IPS-15b (cell line): ENCODE data around the gene ZNF581.

Source experiments
- H3K27me3 ChIP-seq: one replicate; pipeline ENCODE4 v1.6.1; 2013; ENCODE audit warnings: low read length; ENCODE audit not compliant: control insufficient read depth, insufficient read depth
- H3K36me3 ChIP-seq: one replicate; pipeline ENCODE4 v1.6.1; 2013; ENCODE audit warnings: low read length; ENCODE audit not compliant: control insufficient read depth, insufficient read depth
- H3K4me1 ChIP-seq: one replicate; pipeline ENCODE4 v1.6.1; 2013; ENCODE audit warnings: mild to moderate bottlenecking, low read length; ENCODE audit not compliant: control insufficient read depth, insufficient read depth
- H3K4me3 ChIP-seq: one replicate; pipeline ENCODE4 v1.5.1; 2013; ENCODE audit warnings: low read depth, low read length
- H3K9ac ChIP-seq: one replicate; pipeline ENCODE4 v1.6.1; 2013; ENCODE audit warnings: low read depth, mild to moderate bottlenecking, low read length
- H3K9me3 ChIP-seq: one replicate; pipeline ENCODE4 v1.6.1; 2013; ENCODE audit warnings: mild to moderate bottlenecking, low read length; ENCODE audit not compliant: control insufficient read depth, insufficient read depth

Gene ZNF581

GRCh38 chr19:55602104-55603001 lies 41.1 kb upstream of the ZNF581 start:
- no peaks in the 10 kb centered on the region for H3K9me3 ChIP-seq
- H3K36me3 ChIP-seq: no peaks in the 10 kb centered on the region
- no peak overlapping the region for H3K9ac ChIP-seq
- H3K4me1 ChIP-seq: peaks cover 16% of the 10 kb centered on the region
- no peak overlapping the region for H3K4me3 ChIP-seq
- H3K27me3 ChIP-seq: no peaks in the 10 kb centered on the region

- Histone ChIP-seq H3K27me3 (no peaks in the 10 kb centered on the region), H3K36me3 (peaks cover 3% of the 10 kb centered on the region), H3K4me3 (no peak overlapping the region), H3K9me3 (no peaks in the 10 kb centered on the region), H3K9ac (no peak overlapping the region), H3K4me1 (peaks cover 16% of the 10 kb centered on the region)
These were observed 40.3 kb upstream of the ZNF581 start for GRCh38 chr19:55603115-55603514.

GRCh38 chr19:55603581-55604292 lies 39.7 kb upstream of the ZNF581 start:
- Histone ChIP-seq H3K4me1 (peaks cover 11% of the 10 kb centered on the region), H3K36me3 (peaks cover 3% of the 10 kb centered on the region), H3K4me3 (no peak overlapping the region), H3K9me3 (no peaks in the 10 kb centered on the region), H3K9ac (no peak overlapping the region), H3K27me3 (no peaks in the 10 kb centered on the region)

- Histone ChIP-seq H3K9ac (no peak overlapping the region), H3K27me3 (no peaks in the 10 kb centered on the region), H3K9me3 (no peaks in the 10 kb centered on the region), H3K4me3 (peak overlapping the region; percentile 89), H3K36me3 (peaks cover 8% of the 10 kb centered on the region), H3K4me1 (peaks cover 11% of the 10 kb centered on the region)
These were observed 38.2 kb upstream of the ZNF581 start for GRCh38 chr19:55605207-55605636.

GRCh38 chr19:55605637-55606470 lies 37.6 kb upstream of the ZNF581 start, which contains the start of gene ZNF865:
TSS of gene ZNF865 (plus strand) at chr19:55605647. CDS start at chr19:55613619, 7,972 bp downstream.
- Histone ChIP-seq H3K9ac (peak within 1 kb of the TSS; percentile 76), H3K9me3 (no peaks in the 10 kb centered on the region), H3K4me3 (peak within 1 kb of the TSS; percentile 89), H3K36me3 (peaks cover 8% of the 10 kb centered on the region), H3K27me3 (no peaks in the 10 kb centered on the region), H3K4me1 (peaks cover 10% of the 10 kb centered on the region)

- Histone ChIP-seq H3K4me3 (peak overlapping the region; percentile 89), H3K36me3 (peaks cover 8% of the 10 kb centered on the region), H3K27me3 (no peaks in the 10 kb centered on the region), H3K9ac (no peak overlapping the region), H3K9me3 (no peaks in the 10 kb centered on the region), H3K4me1 (peaks cover 6% of the 10 kb centered on the region)
These were observed 37.0 kb upstream of the ZNF581 start for GRCh38 chr19:55606471-55606787.

- peaks cover 8% of the 10 kb centered on the region for H3K36me3 ChIP-seq
- H3K9ac ChIP-seq: peak overlapping the region; percentile 12
- no peaks in the 10 kb centered on the region for H3K27me3 ChIP-seq
- H3K4me3 ChIP-seq: peak overlapping the region; percentile 89
- H3K9me3 ChIP-seq: no peaks in the 10 kb centered on the region
- H3K4me1 ChIP-seq: peaks cover 6% of the 10 kb centered on the region
These were observed 36.6 kb upstream of the ZNF581 start for GRCh38 chr19:55606817-55607216.

GRCh38 chr19:55609326-55609725 lies 34.1 kb upstream of the ZNF581 start:
- H3K36me3 ChIP-seq: peaks cover 8% of the 10 kb centered on the region
- H3K27me3 ChIP-seq: no peaks in the 10 kb centered on the region
- no peak overlapping the region for H3K9ac ChIP-seq
- no peaks in the 10 kb centered on the region for H3K9me3 ChIP-seq
- H3K4me1 ChIP-seq: no peaks in the 10 kb centered on the region
- no peak overlapping the region for H3K4me3 ChIP-seq

- H3K4me3 ChIP-seq: no peak overlapping the region
- H3K9me3 ChIP-seq: no peaks in the 10 kb centered on the region
- H3K4me1 ChIP-seq: no peaks in the 10 kb centered on the region
- no peaks in the 10 kb centered on the region for H3K27me3 ChIP-seq
- H3K36me3 ChIP-seq: peaks cover 23% of the 10 kb centered on the region
- H3K9ac ChIP-seq: no peak overlapping the region
These were observed 32.0 kb upstream of the ZNF581 start for GRCh38 chr19:55611300-55611982.

GRCh38 chr19:55611983-55612645 lies 31.3 kb upstream of the ZNF581 start:
- Histone ChIP-seq H3K4me3 (no peak overlapping the region), H3K9me3 (no peaks in the 10 kb centered on the region)

More at GRCh38 chr19:55611983-55612645, 31.3 kb upstream of the ZNF581 start:
- no peak overlapping the region for H3K9ac ChIP-seq
- no peaks in the 10 kb centered on the region for H3K4me1 ChIP-seq
- no peaks in the 10 kb centered on the region for H3K27me3 ChIP-seq
- H3K36me3 ChIP-seq: peaks cover 25% of the 10 kb centered on the region
